Upper lobe of right lung (tissue), 1 donor: ENCODE measurements around the gene AP1M1. TPM values are rescaled to one million over a fixed set of nuclear protein-coding genes. Genes with fewer than 3 reads are reported as not detected.

Source experiments
- ATAC-seq: fragments of 200-7000 bp; cut with Tn5 transposase; one replicate; pipeline ENCODE4 v1.9.1; 2020; ENCODE audit warnings: mild to moderate bottlenecking, moderate library complexity
- DNase-seq: peaks from one replicate; pipeline ENCODE4 v3.0.0-alpha.2; 2020
- H3K27ac ChIP-seq: fragments of 200-600 bp; one replicate; pipeline ENCODE4 v1.8.0; 2022
- H3K27me3 ChIP-seq: fragments of 200-600 bp; one replicate; pipeline ENCODE4 v1.8.0; 2022; ENCODE audit warnings: mild to moderate bottlenecking
- H3K36me3 ChIP-seq: fragments of 200-600 bp; one replicate; pipeline ENCODE4 v1.8.0; 2022
- H3K4me1 ChIP-seq: fragments of 200-600 bp; one replicate; pipeline ENCODE4 v1.8.0; 2022
- H3K4me3 ChIP-seq: fragments of 200-600 bp; one replicate; pipeline ENCODE4 v1.8.0; 2022; ENCODE audit warnings: mild to moderate bottlenecking
- H3K9me3 ChIP-seq: fragments of 200-600 bp; one replicate; pipeline ENCODE4 v1.8.0; 2022
- CTCF ChIP-seq: fragments of 200-600 bp; IDR thresholded peaks from one replicate; pipeline ENCODE4 v1.8.0; 2022; ENCODE audit warnings: antibody characterized with exemption
- intact Hi-C: fragments of 100-400 bp; cut with DNase I; formaldehyde crosslinking; loops from one replicate; pipeline ENCODE4 v1.11.0; 2022
- total RNA-seq: library from RNA; stranded (reverse); fragmentation: NEBNext Ultra II Directional; extraction: Animal tissue kit (Norgen Biotek cat#: 25700); gene quantifications from one replicate; pipeline ENCODE4 v1.2.1, GENCODE V29; 2021
- donor health status: DM: no; HTN: yes; CAD: no; lungs with severe emphysema.

The AP1M1 gene
- total RNA-seq, 1 donor from 2014 or later = 72.1 TPM

GRCh38 chr19:16156904-16157303 is 40.8 kb upstream of the AP1M1 start:
- ATAC-seq (no peak), DNase-seq (no peak)
- Histone ChIP-seq H3K27ac (no peak overlapping the region), H3K4me3 (no peak overlapping the region), H3K27me3 (no peaks in the 10 kb centered on the region), H3K9me3 (no peaks in the 10 kb centered on the region), H3K36me3 (peaks cover 4% of the 10 kb centered on the region), H3K4me1 (no peaks in the 10 kb centered on the region)
- intact Hi-C loops = no loop called here
- TF ChIP-seq CTCF = no peak

GRCh38 chr19:16157601-16158000 is 40.1 kb upstream of the AP1M1 start:
- no peak overlapping the region for H3K4me3 ChIP-seq
- H3K36me3 ChIP-seq = peaks cover 4% of the 10 kb centered on the region
- H3K27me3 ChIP-seq = no peaks in the 10 kb centered on the region
- no peak for TF ChIP-seq CTCF
- no peaks in the 10 kb centered on the region for H3K4me1 ChIP-seq
- DNase-seq = no peak
- intact Hi-C loops = no loop called here
- H3K27ac ChIP-seq = no peak overlapping the region
- no peak for ATAC-seq
- no peaks in the 10 kb centered on the region for H3K9me3 ChIP-seq

- intact Hi-C loops = no loop called here
- no peaks in the 10 kb centered on the region for H3K27me3 ChIP-seq
- TF ChIP-seq CTCF = no peak
- no peaks in the 10 kb centered on the region for H3K9me3 ChIP-seq
- H3K36me3 ChIP-seq = peaks cover 2% of the 10 kb centered on the region
- H3K27ac ChIP-seq = no peak overlapping the region
- ATAC-seq (no peak), DNase-seq (no peak)
- no peaks in the 10 kb centered on the region for H3K4me1 ChIP-seq
- no peak overlapping the region for H3K4me3 ChIP-seq
Measured at GRCh38 chr19:16159655-16160054, 38.1 kb upstream of the AP1M1 start.

- intact Hi-C loops = no loop called here
- no peak overlapping the region for H3K27ac ChIP-seq
- ATAC-seq = no peak
- H3K9me3 ChIP-seq = no peaks in the 10 kb centered on the region
- TF ChIP-seq CTCF = no peak
- H3K4me1 ChIP-seq = no peaks in the 10 kb centered on the region
- H3K27me3 ChIP-seq = no peaks in the 10 kb centered on the region
- H3K36me3 ChIP-seq = no peaks in the 10 kb centered on the region
- no peak overlapping the region for H3K4me3 ChIP-seq
- DNase-seq = no peak
Measured at GRCh38 chr19:16160445-16160942, 37.2 kb upstream of the AP1M1 start.

GRCh38 chr19:16160943-16161560 is 36.7 kb upstream of the AP1M1 start:
- Histone ChIP-seq H3K9me3 (no peaks in the 10 kb centered on the region), H3K27me3 (no peaks in the 10 kb centered on the region), H3K36me3 (no peaks in the 10 kb centered on the region), H3K4me1 (no peaks in the 10 kb centered on the region), H3K4me3 (no peak overlapping the region), H3K27ac (no peak overlapping the region)
- ATAC-seq (no peak), DNase-seq (no peak)
- intact Hi-C loops = no loop called here
- no peak for TF ChIP-seq CTCF

GRCh38 chr19:16161840-16162239 is 35.9 kb upstream of the AP1M1 start:
- H3K4me3 ChIP-seq = no peak overlapping the region
- no peaks in the 10 kb centered on the region for H3K4me1 ChIP-seq
- DNase-seq (no peak), ATAC-seq (no peak)
- H3K27me3 ChIP-seq = no peaks in the 10 kb centered on the region
- intact Hi-C loops = no loop called here
- H3K9me3 ChIP-seq = no peaks in the 10 kb centered on the region
- no peaks in the 10 kb centered on the region for H3K36me3 ChIP-seq
- TF ChIP-seq CTCF = no peak
- no peak overlapping the region for H3K27ac ChIP-seq
